GDM1 (cell line): ENCODE data around the gene PHKA2.

Source experiments
- DNase-seq: peaks from one replicate; lab custom pipeline; 2025; lab: John Stamatoyannopoulos, UW

PHKA2 gene

GRCh38 chrX:18887825-18888212 lies 96.1 kb downstream of the PHKA2 start:
- no peak for DNase-seq

GRCh38 chrX:18887177-18887824 lies 96.6 kb downstream of the PHKA2 start:
- DNase-seq: no peak

DNA sequence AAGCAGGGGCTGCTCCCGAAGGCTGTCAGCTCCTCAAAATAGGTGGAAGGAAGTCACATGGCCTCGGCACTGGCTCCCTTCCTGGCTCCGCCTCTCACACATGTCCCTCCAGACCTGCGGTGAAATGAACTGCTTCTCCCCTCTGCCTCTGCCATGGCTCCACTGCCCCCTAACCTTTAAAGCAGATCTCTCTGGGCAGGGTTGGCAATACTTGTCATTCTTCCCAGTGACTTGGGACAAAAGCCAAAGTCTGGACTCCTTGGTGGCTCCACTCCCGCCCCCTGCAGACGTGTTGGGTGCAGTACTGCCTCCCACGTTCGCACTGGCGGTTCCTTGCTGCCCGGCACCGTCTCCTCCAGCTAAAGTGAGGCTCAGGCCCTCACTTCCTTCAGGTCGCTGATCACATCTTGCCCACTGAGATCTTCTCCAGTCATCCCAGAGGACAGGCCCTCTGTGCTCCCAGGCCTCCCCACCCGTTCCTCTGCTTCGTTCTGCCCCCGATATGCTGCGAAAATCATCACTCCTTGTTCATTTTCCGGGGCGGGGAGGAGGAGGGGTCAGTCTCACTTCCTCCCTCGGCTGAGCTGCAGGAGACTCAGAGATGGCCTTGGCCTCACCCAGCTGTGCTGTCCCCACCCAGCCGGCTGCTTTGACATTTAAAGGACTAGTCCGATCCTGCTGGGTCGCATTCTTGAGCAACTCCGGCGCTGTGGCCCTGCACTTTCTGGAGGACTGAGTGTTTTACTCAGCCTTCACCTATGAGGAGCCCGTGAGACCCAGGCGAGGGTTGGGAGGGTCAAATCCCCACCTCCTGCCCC lies 97.4 kb downstream of the PHKA2 start:
- DNase-seq: peak; percentile 44

- DNase-seq: no peak
Measured at GRCh38 chrX:18886005-18886343, 97.9 kb downstream of the PHKA2 start.

DNA sequence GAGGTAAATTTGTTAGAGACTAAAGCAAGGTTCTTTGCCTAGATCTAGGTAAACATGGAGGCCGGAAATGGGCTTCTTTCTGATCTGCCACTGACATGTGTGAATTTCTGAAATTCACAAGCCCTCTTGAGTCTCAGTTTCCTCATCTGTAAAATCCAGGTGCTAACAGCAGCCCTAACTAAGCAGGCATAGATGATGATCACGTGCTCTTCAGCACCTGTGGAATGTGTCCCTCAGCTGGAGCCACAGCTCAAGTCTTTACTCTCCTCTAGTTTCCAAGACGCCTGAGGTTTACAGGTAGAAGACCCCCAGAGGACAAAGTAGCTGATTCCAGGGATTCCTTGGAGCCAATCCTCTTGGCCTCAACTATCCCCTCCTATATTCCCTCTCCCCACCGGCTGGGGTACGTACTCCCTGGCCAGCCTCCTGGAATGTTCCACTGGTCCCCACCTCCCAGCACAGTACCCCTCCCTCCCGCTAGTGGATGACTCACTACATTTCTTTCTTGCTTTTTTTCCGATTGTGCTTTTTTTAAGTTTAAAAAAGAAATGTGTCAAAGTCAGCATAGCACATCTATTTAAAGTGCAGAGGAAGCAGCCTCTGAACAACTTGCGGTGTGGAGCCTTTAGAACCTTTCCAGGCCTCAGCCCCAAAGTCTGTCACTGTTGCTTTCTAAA lies 98.4 kb downstream of the PHKA2 start:
- no peak for DNase-seq

DNA sequence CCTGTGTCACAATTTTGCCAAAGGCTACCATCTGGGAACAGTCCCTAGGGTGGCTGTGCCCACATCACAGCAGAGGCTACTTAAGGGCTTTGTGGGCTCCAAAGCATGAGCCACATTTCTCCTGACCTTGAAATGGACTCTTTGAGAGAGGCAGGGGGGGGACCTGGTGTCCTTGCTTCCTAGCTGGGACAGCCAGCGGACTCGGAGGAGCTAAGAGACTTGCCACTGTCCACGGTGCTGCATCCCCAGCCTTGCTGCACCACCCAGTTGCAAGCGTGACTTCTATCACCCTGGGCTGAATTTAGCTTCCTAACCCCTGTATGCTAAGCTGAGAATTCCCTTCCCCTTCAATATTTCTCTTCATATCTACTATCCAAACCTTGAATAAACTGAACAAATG lies 99.0 kb downstream of the PHKA2 start:
- DNase-seq: no peak

DNA sequence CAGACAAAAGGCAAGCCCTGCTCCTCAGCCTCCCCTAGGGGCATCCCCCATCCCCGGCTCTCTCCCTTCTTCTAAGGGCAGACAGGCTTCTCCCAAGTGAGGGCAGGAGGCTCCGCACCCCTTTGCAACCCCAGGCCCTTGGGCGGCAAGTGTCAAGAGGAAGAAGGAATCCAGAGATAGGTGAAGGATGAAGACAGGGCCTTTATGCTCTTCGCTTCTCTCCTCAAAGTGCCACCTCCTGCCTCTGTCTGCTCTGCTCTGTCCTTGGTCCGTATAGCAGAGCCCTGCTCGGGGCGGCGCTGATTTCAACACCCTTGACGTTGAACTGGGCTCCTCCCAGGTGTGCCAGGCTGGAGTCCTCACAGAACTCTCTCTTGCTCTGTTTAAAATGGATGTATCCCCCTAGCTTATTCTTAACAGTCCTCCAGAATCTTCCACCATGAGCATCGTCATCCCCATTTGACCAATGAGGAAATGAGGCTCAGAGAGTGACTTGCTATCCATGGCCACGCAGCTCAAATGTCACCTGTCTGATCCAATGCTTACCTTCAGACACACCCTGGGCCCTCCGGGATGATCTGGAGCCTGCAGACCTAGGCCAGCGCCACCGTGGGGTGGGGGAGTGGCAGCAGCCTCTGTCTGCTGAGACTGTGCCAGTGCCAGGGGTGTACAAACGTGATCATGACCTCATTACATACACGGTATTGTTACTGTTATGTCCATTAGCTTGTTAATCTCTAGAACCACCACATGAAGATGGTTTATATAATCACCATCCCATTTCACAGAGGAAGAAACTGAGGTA lies 99.8 kb downstream of the PHKA2 start:
- DNase-seq: no peak

GRCh38 chrX:18883234-18883960 lies 100.5 kb downstream of the PHKA2 start:
- no peak for DNase-seq

DNA sequence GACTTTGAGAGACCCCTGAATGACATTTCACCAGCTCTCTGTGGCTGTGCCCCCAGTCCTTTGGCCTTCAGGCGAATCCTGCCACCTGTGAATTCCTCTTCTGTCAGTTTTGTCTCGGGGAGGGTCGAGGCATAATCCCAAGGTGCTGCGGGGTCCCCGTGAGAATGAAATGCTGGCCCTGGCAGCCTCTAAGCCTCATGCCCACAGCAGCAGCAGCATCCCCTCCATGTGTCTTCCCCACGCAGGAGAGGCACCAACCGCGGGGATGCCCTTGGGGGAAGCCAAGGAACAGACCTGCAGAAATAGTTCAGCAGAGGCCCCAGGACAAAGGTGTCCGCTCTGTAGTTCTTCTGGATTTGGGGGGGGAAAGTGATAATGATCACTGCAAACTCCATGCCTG lies 104.8 kb downstream of the PHKA2 start:
- no peak for DNase-seq

GRCh38 chrX:18877469-18877868 lies 106.4 kb downstream of the PHKA2 start:
- DNase-seq: no peak

DNA sequence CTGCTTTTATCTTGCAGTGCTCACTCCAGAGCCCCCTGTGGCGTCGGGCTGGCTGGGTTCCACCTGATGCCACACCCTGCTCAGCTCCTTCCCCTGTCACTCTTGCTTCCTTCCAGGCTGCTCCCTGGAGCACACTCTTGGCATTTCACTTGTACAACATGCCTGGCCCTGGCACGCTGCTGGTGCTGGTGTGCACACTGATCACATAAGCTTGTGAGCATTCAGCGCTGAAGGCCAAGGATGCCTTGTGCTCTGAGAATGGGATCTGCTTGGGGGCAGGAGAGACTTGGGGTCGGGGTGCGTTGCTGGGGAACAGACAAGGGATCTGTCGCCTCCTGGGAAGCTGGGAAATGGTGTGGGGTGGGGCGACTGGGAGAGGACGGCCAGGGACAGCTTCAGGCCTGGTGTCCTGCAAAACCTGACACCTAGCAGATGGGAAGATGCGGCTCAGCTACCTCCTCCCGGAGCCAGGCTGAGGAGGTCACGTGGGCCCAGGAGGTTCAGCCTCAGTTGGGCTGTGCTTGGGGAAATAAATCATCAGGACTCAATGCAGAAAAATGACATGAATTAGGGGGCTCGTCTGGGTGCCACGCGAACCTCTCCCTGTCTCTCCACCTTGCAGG lies 108.5 kb downstream of the PHKA2 start:
- DNase-seq: no peak

- DNase-seq: no peak
Measured at GRCh38 chrX:18874560-18875255, 109.2 kb downstream of the PHKA2 start.

- DNase-seq: no peak
Measured at GRCh38 chrX:18873836-18874235, 110.1 kb downstream of the PHKA2 start.

DNA sequence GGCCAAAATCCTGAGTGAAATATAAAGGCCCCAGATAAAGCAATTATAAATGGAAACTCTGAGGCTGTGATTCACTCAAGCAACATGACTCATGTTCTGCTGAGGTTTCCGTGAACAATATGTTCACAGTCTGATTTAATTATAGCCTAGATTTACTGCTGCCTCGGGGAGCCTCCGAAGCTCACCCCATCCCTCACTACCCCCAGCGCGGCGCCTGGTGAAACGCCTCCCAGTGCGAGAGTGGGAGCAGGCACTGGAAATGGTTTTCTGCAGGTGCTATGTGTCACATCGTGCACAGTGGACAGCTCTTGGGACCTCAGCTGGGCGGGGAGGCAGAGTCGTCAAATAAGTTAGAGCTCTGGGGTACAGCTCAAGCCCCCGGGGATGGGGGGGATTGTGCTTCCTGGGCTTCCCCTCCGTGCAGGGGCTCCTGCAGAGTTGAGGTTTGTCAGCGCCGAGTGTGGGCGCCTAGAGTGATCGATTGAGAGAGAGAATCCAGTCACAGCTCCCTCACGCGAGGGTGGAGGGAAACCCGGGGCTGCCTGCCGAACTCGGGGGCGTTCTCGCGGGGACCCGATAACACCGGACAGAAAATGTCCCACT lies 110.6 kb downstream of the PHKA2 start:
- DNase-seq: no peak

- DNase-seq: no peak
Measured at GRCh38 chrX:18872621-18873020, 111.3 kb downstream of the PHKA2 start.

GRCh38 chrX:18871970-18872369 lies 111.9 kb downstream of the PHKA2 start:
- DNase-seq: no peak

GRCh38 chrX:18871161-18871890 lies 112.6 kb downstream of the PHKA2 start:
- DNase-seq: no peak

DNA sequence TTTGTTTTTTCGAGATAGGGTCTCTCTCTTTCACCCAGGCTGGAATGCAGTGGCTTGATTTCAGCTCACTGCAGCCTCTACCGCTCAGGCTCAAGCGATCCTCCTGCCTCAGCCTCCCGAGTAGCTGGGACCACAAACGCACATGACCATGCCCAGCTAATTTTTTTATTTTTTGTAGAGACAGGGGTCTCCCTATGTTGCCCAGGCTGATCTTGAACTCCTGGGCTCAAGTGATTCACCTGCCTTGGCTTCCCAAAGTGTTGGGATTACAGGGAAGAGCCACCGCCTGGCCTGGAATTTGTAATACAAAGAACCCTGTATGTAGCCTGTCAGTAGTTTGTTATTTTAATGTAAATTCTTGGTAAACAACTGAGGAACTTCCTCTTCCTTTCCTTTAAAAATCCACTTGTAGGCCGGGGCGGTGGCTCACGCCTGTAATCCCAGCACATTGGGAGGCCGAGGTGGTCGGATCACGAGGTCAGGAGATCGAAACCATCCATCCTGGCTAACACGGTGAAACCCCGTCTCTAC lies 119.5 kb downstream of the PHKA2 start:
- DNase-seq: no peak

DNA sequence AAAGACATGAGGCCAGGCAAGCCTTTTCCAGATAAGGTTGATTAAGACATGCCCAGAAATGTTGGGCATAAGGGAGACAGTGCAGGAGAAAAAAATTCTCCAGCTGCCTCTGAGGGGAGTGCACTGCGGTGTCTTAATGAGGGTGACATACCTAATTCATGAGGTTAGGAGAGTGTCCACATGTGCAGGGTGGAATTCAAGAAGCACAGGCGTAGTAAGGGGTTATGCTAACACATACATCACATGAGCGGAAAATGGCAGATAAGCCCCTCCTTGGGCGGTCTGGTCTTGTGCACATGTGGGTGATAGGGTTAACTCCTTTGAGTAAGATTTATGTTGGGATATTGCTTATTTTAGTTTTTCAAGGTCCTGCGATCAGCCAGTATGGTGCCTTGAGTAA lies 122.4 kb downstream of the PHKA2 start:
- no peak for DNase-seq
